ENCODE data around the gene DTX3L.

The DTX3L gene

DNA sequence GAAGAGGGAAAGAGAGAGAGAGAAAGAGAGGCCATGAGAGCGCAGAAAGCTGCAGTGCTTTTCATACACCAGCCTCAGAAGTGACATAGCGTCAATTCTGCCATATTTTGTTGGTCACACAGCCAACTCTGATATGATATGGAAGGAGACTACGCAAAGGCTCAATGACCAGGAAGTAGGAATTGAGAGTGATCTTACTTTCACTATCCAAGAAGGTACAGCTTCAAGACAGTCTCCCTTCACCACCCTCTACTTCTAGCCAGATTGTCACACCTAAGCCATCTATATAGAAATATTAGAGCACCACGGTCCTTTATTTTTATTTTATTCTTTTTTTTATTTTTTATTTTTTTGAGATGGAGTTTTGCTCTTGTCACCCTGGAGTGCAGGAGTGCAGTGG is 34.4 kb downstream of the DTX3L start:
- TF ChIP-seq, protein P1, sequence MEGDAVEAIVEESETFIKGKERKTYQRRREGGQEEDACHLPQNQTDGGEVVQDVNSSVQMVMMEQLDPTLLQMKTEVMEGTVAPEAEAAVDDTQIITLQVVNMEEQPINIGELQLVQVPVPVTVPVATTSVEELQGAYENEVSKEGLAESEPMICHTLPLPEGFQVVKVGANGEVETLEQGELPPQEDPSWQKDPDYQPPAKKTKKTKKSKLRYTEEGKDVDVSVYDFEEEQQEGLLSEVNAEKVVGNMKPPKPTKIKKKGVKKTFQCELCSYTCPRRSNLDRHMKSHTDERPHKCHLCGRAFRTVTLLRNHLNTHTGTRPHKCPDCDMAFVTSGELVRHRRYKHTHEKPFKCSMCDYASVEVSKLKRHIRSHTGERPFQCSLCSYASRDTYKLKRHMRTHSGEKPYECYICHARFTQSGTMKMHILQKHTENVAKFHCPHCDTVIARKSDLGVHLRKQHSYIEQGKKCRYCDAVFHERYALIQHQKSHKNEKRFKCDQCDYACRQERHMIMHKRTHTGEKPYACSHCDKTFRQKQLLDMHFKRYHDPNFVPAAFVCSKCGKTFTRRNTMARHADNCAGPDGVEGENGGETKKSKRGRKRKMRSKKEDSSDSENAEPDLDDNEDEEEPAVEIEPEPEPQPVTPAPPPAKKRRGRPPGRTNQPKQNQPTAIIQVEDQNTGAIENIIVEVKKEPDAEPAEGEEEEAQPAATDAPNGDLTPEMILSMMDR (IDR thresholded peaks at IDR 0.05; ENCODE audit: control insufficient read depth, extremely low read depth, insufficient read depth), result no peak
- H3K4me3 ChIP-seq (ENCODE audit: low read depth, low read length), result no peak overlapping the region
- no peak for DNase-seq (ENCODE audit: low read depth)

DNA sequence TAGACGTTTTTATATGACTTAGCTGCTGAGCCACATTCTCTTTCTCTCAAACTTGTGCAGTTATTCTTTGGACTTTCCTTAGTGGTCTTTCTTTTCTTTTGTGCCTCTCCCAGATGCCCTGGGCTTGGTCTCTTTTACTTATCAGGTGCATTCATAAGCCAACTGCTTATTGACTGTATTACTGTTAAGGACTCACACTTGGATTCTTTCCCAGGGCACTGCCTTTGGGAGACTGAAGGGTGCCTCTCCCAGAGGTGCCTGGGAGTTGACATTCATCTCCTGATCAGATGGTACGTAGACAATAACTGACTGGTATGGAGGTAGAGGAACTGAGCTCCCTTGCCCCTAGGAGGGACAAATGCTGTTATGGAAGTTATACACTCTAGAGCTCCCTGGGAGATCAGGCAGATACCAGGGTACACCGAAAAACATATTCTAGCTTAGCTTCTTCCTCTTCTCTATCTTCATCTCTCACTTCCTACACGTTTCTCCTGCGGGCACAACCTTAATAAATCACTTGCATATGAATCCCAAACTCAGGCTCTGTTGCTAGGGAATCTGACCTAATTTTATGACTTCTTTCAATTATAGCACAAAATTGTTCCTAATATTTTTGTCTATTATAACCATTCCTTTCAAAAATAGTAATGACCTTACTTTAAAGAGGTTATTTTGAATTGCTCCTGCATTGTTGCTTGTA is 38.0 kb downstream of the DTX3L start:
- DNase-seq (ENCODE audit: low read depth), result no peak
- H3K4me3 ChIP-seq (ENCODE audit: low read depth, low read length), result no peak overlapping the region
- TF ChIP-seq, protein P1 (IDR thresholded peaks at IDR 0.05; ENCODE audit: control insufficient read depth, extremely low read depth, insufficient read depth), result no peak

DNA sequence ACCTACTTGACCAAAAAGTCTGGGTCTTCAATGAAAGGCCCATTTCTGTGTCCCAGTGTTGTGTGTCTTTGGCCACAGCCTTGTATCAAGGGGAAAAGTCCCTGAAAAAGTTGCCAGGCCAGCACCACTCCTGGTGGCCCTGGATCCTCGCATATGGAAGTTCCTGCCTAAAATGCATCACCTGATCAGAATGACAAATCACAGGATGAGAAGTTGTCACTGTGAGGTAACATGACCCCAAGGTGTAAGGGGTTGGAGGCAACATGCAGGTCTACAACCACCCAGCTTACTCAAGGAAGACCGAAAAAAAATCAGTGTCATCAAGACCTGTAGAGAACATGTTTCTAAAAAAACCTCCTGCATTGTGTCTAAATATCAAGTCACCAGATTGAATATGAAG is 38.9 kb downstream of the DTX3L start:
- TF ChIP-seq, protein P1 (IDR thresholded peaks at IDR 0.05; ENCODE audit: control insufficient read depth, extremely low read depth, insufficient read depth), result no peak
- no peak for DNase-seq (ENCODE audit: low read depth)

DNA sequence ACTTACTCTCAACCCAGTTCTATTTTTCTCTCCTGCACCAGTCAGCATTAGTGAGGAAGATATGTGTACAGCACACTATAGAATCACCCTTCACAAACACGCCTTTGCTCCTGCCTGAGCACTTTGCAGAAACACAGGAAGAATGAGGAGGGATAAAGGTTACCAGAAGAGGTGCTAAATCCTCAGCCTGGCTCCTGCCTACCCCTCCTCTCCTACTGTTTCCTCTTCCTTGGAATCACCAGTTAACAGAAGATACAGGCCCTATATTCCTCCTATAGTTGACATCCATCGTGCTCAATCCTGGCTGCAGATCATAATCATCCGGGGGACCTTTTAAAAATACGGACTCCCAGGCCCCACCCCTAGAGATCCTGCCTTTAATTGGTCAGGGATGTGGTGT is 42.2 kb downstream of the DTX3L start:
- no peak overlapping the region for H3K4me3 ChIP-seq (ENCODE audit: low read depth, low read length)
- no peak for DNase-seq (ENCODE audit: low read depth)
- TF ChIP-seq, protein P1 (IDR thresholded peaks at IDR 0.05; ENCODE audit: control insufficient read depth, extremely low read depth, insufficient read depth), result no peak

More for the DNA sequence above, 38.9 kb downstream of the DTX3L start:
- H3K4me3 ChIP-seq (ENCODE audit: low read depth, low read length), result no peak overlapping the region

DNA sequence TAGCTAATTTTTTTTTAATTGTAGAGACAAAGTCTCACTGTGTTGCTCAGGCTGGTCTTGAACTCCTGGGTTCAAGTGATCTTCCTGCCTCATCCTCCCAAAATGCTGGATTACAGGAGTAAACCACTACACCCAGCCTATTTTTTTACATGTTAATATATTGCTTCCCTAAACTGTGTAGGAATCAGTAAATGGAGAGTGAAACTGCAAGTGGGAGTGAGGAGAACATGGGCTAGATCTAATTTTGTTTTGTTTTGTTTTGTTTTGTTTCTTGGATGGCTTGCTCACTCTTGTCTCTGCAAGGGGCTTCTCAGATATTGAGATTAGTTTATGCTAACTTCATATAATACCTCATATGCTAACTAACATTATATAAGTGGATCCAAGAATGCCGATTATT is 44.8 kb downstream of the DTX3L start:
- no peak for DNase-seq (ENCODE audit: low read depth)
- no peak overlapping the region for H3K4me3 ChIP-seq (ENCODE audit: low read depth, low read length)
- TF ChIP-seq, protein P1 (IDR thresholded peaks at IDR 0.05; ENCODE audit: control insufficient read depth, extremely low read depth, insufficient read depth), result no peak

DNA sequence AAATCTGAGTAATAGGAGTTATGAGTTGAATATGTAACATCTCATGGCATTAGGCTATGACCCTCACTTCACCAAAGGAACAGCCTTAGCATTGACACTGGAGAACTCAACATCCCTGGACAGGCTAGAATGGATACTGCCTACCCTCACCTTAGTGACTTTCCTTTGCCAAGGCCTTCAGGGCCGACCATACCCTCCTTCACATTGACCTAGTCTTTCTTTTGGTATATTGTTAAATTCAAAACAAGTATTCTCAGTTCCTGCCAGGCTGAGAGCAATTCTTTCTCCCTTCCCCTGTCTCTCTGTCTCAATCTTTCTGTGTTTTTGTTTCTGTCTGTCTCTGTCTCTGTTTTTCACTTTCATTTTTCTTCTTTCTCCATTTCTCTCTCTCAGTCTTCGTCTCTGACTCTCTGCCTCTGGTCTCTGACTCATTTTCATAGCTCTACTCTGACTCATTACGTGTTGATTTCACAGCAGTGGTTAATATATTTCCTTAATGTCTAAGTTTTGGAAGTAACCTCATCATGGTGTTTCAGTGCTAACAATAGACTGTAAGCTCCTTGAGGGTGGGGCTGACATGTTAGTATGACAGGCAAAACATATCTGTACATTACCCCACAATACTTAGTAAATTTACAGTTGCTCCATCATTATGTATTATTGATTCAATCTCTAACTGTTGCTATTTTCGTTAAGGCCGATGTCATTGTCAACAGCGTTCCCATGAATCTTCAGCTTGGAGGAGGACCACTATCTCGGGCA is 45.8 kb downstream of the DTX3L start:
- H3K4me3 ChIP-seq (ENCODE audit: low read depth, low read length), result no peak overlapping the region
- DNase-seq (ENCODE audit: low read depth), result no peak
- TF ChIP-seq, protein P1 (IDR thresholded peaks at IDR 0.05; ENCODE audit: control insufficient read depth, extremely low read depth, insufficient read depth), result no peak
